Suprapubic skin (tissue), 4 donors: ENCODE results near the gene CIAO1. TPM values are rescaled to one million over a fixed set of nuclear protein-coding genes. Genes with fewer than 3 reads are reported as not detected.
"Not testable (repeated sequence)": the region's sequence is repeated elsewhere in the genome, so short reads cannot be mapped to it uniquely, and the experiment has no call there.

Experiments
- DNase-seq, 2 donors: peaks; one replicate each; pipeline ENCODE4 v3.0.0-alpha.2; 2019; ENCODE audit warnings: low spot score in 2 of 2
- H3K27ac ChIP-seq: fragments of 200-600 bp; sonication (generic); one replicate; pipeline ENCODE4 v1.5.1; 2019
- H3K27me3 ChIP-seq: fragments of 200-600 bp; sonication (generic); one replicate; pipeline ENCODE4 v1.5.1; 2019
- H3K36me3 ChIP-seq: fragments of 200-600 bp; sonication (generic); one replicate; pipeline ENCODE4 v1.5.1; 2019
- H3K4me1 ChIP-seq: fragments of 200-600 bp; sonication (generic); one replicate; pipeline ENCODE4 v1.5.1; 2019
- H3K4me3 ChIP-seq: fragments of 200-600 bp; sonication (generic); one replicate; pipeline ENCODE4 v1.5.1; 2019; ENCODE audit warnings: mild to moderate bottlenecking
- H3K9me3 ChIP-seq: fragments of 200-600 bp; sonication (generic); one replicate; pipeline ENCODE4 v1.5.1; 2019
- EP300 ChIP-seq: sonication (generic); formaldehyde crosslinking; IDR thresholded peaks from one replicate; pipeline ENCODE4 v1.6.1; 2017; ENCODE audit warnings: antibody characterized with exemption
- POLR2A ChIP-seq, 2 donors: fragments of 450-650 bp; IDR thresholded peaks; one replicate each; pipeline ENCODE4 v1.6.1; 2017; ENCODE audit warnings: antibody characterized with exemption in 2 of 2, mild to moderate bottlenecking in 2 of 2, moderate library complexity in 2 of 2
- POLR2AphosphoS5 ChIP-seq, 3 donors: sonication (generic); formaldehyde crosslinking; IDR thresholded peaks; one replicate each; pipeline ENCODE4 v1.6.1; 2017; ENCODE audit warnings: antibody characterized with exemption in 3 of 3
- WGBS: methylation state at CpG from one replicate; pipeline ENCODE4 v1.1.5; 2018; 5-methylcytosine and 5-hydroxymethylcytosine counted together
- total RNA-seq, 4 donors: library from RNA; depleted of rRNA; stranded (reverse); fragments of >200 nt; gene quantifications; one replicate each; pipeline ENCODE4 v1.1.0, GENCODE V29; 2016
- TF ChIP-seq, protein P1 (sequence below), 2 donors: fragments of 200-600 bp in 1 of 2; fragments of 450-650 bp in 1 of 2; sonication (generic) in 1 of 2; IDR thresholded peaks; one replicate each; pipeline ENCODE4 v1.5.1; 2016 to 2019; ENCODE audit warnings: antibody characterized with exemption in 2 of 2, mild to moderate bottlenecking in 1 of 2, moderate library complexity in 1 of 2

CIAO1 gene
- total RNA-seq, 4 donors from 2014 or later: 107 to 143 (median 110) TPM

DNA sequence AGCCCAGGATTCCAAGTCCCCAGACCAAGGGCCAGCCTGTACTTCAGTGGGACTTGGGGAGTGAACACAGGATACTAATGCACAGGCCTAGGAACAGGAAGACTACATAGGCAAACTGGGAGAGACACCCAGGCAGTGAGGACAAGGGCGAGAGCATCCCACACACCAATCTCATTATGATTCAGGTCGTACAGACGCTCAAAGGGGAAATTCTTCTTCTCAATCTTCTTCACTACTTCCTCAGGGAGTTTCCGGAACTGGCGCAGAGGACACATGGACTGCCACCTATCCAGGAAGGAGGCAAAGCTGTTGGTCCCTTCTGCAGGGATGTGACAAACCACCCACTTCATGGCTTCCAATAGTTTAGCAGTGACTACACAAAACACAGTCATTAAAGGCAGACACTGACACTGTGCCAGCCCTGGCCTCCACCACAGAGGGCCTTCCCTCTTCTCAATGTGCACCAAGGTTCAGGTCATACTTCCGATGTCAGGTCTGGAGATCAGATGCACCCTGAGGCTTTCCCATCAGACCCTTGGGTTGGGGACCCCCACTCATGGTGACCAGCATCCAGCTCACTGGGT, 21.3 kb downstream of the CIAO1 start:
- Histone ChIP-seq H3K27me3 (no peaks in the 10 kb centered on the region), H3K4me3 (no peak overlapping the region), H3K4me1 (no peaks in the 10 kb centered on the region), H3K27ac (no peak overlapping the region), H3K9me3 (no peaks in the 10 kb centered on the region), H3K36me3 (peaks cover 100% of the 10 kb centered on the region)
- TF ChIP-seq EP300 (no peak), POLR2A (IDR thresholded peaks at IDR 0.05) (no peak), POLR2AphosphoS5 (IDR thresholded peaks at IDR 0.05) (no peak)
- TF ChIP-seq, protein P1, sequence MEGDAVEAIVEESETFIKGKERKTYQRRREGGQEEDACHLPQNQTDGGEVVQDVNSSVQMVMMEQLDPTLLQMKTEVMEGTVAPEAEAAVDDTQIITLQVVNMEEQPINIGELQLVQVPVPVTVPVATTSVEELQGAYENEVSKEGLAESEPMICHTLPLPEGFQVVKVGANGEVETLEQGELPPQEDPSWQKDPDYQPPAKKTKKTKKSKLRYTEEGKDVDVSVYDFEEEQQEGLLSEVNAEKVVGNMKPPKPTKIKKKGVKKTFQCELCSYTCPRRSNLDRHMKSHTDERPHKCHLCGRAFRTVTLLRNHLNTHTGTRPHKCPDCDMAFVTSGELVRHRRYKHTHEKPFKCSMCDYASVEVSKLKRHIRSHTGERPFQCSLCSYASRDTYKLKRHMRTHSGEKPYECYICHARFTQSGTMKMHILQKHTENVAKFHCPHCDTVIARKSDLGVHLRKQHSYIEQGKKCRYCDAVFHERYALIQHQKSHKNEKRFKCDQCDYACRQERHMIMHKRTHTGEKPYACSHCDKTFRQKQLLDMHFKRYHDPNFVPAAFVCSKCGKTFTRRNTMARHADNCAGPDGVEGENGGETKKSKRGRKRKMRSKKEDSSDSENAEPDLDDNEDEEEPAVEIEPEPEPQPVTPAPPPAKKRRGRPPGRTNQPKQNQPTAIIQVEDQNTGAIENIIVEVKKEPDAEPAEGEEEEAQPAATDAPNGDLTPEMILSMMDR (IDR thresholded peaks at IDR 0.05): no peak
- DNase-seq: no peak
- 76% methylated on average over 6 of the region's 6 CpGs for WGBS

DNA sequence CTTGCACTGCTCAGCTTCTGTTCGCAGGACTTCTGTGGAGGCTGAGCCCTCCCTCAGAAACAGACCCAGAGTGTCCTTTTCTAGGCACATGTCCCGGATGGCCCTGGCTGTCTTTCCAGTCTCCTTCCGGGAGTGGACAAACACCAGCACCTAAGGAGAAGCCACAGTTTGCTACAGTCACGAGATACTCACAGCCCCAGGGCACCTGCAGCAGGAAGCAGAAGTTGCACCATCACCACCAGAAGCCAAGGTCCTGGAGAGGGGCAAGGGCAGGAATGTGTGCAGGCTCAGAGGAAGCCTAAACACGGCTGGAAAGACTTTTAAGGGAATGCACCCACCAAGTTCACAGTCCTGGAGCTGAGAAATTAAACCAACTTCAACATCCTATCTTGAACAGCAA, 25.7 kb downstream of the CIAO1 start:
- Histone ChIP-seq H3K27me3 (no peaks in the 10 kb centered on the region), H3K4me3 (no peak overlapping the region), H3K9me3 (no peaks in the 10 kb centered on the region), H3K36me3 (peaks cover 100% of the 10 kb centered on the region), H3K4me1 (no peaks in the 10 kb centered on the region), H3K27ac (no peak overlapping the region)
- TF ChIP-seq POLR2AphosphoS5 (IDR thresholded peaks at IDR 0.05) (no peak), POLR2A (IDR thresholded peaks at IDR 0.05) (no peak), EP300 (no peak)
- TF ChIP-seq, protein P1 (IDR thresholded peaks at IDR 0.05): no peak
- WGBS: 88% methylated on average over 4 of the region's 5 CpGs
- DNase-seq: no peak

DNA sequence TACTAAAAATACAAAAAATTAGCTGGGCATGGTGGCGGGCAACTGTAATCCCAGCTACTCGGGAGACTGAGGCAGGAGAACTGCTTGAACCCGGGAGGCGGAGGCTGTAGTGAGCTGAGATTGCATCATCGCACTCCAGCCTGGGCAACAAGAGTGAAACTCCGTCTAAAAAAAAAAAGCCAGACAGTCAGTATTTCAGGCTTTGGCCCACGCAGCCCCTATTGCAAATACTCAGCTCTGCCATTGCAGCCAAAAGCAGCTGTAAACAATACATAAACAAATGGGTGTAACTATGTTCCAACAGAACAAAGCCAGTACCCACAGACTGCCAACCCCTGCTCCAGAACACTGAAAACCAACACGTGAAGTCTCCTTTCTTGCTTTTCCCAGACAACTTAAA, 28.2 kb downstream of the CIAO1 start:
- WGBS: 85% methylated on average over 8 of the region's 8 CpGs
- peaks cover 100% of the 10 kb centered on the region for H3K36me3 ChIP-seq

DNA sequence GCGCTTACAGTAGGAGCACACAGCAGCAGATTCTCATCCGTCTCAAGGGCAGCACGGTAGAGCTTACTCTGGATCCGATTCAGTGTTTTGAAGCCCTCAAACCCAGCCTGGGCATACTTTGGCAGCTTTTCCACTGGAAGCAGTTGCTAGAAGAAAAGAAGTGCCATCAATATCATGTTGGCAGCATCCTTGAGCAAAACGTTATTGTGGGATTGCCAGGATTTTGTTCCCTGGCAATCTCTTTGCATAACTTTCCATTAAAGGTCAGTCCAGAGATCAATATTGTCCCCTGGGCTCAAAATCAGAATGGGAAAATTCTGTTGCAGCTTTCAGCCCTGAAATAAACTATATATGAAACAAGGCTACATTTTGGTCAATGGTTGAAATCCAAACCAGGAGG, 30.9 kb downstream of the CIAO1 start:
- H3K9me3 ChIP-seq: no peaks in the 10 kb centered on the region
- no peak overlapping the region for H3K4me3 ChIP-seq
- H3K27ac ChIP-seq: no peak overlapping the region
- no peaks in the 10 kb centered on the region for H3K4me1 ChIP-seq
- no peak for DNase-seq
- no peaks in the 10 kb centered on the region for H3K27me3 ChIP-seq
- TF ChIP-seq EP300: no peak
- TF ChIP-seq, protein P1 (IDR thresholded peaks at IDR 0.05): no peak
- TF ChIP-seq POLR2A (IDR thresholded peaks at IDR 0.05): no peak
- no peak for TF ChIP-seq POLR2AphosphoS5 (IDR thresholded peaks at IDR 0.05)
- peaks cover 100% of the 10 kb centered on the region for H3K36me3 ChIP-seq
- WGBS: 73% methylated on average over 5 of the region's 5 CpGs

More for the DNA sequence above, 28.2 kb downstream of the CIAO1 start:
- not testable (repeated sequence) for H3K4me3 ChIP-seq, H3K4me1 ChIP-seq, DNase-seq, H3K27me3 ChIP-seq, H3K27ac ChIP-seq, H3K9me3 ChIP-seq

DNA sequence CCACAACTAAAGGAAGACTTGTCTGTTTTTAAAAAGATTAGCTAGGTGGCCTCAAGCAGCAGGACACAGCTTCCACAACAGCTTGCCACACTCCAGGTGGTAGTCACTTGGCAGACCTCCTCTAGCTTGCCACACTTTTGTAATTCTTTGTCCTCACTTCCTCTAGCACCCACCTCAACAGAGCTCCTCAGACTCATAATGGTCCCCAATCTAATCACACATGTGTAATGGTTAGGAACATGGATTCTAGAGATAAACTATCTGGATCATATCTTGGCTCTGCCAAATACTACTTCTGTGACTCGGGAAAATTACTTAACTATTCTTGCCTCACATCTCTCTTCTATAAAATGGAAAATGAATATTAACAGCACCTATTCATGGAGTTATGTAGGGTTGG, 35.8 kb downstream of the CIAO1 start:
- Histone ChIP-seq H3K4me1 (peaks cover 30% of the 10 kb centered on the region), H3K4me3 (no peak overlapping the region), H3K27ac (no peak overlapping the region), H3K27me3 (no peaks in the 10 kb centered on the region), H3K9me3 (no peaks in the 10 kb centered on the region), H3K36me3 (peaks cover 70% of the 10 kb centered on the region)
- TF ChIP-seq, protein P1 (IDR thresholded peaks at IDR 0.05): no peak
- TF ChIP-seq EP300: no peak
- no peak for TF ChIP-seq POLR2A (IDR thresholded peaks at IDR 0.05)
- no peak for TF ChIP-seq POLR2AphosphoS5 (IDR thresholded peaks at IDR 0.05)
- DNase-seq: no peak
- WGBS: 68% methylated on average over 1 of the region's 1 CpG

DNA sequence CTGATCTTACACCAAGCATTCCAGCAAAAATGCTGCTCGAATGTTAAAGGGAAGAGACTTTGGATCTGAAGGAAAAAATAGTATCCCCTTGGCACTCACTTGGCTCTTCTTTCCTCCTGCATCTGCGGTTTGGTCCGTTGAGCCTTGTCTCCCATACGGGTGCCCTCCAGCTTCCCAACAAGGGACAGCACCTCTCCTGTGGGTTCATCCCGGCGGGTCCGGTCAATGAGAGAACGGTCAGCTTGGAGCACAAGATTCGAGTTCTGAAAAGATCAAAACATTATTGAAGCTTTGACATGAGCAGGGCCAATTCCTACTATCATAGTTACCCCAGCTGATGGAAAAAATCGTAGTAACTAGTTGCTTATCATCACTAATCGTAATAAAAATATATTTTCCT, 38.6 kb downstream of the CIAO1 start:
- peaks cover 30% of the 10 kb centered on the region for H3K4me1 ChIP-seq
- peaks cover 42% of the 10 kb centered on the region for H3K36me3 ChIP-seq
- peak overlapping the region; percentile 80 for H3K4me3 ChIP-seq
- TF ChIP-seq, protein P1 (IDR thresholded peaks at IDR 0.05): no peak
- TF ChIP-seq POLR2A (IDR thresholded peaks at IDR 0.05) (no peak), POLR2AphosphoS5 (IDR thresholded peaks at IDR 0.05) (no peak), EP300 (no peak)
- no peak for DNase-seq
- no peaks in the 10 kb centered on the region for H3K27me3 ChIP-seq
- WGBS: 69% methylated on average over 11 of the region's 11 CpGs
- no peak overlapping the region for H3K27ac ChIP-seq
- no peaks in the 10 kb centered on the region for H3K9me3 ChIP-seq
